GM12872 (cell line): ENCODE results near the gene GSTA1.

Experiments used
- TF ChIP-seq, protein P1 (sequence below): IDR thresholded peaks from 3 replicates; pipeline ENCODE4 v1.5.1; 2011; ENCODE audit warnings: low read depth, mild to moderate bottlenecking, low read length, moderate library complexity; ENCODE audit not compliant: insufficient read depth

GSTA1 gene

GRCh38 chr6:52829046-52829817, 25.6 kb upstream of the GSTA1 start:
- TF ChIP-seq, protein P1, sequence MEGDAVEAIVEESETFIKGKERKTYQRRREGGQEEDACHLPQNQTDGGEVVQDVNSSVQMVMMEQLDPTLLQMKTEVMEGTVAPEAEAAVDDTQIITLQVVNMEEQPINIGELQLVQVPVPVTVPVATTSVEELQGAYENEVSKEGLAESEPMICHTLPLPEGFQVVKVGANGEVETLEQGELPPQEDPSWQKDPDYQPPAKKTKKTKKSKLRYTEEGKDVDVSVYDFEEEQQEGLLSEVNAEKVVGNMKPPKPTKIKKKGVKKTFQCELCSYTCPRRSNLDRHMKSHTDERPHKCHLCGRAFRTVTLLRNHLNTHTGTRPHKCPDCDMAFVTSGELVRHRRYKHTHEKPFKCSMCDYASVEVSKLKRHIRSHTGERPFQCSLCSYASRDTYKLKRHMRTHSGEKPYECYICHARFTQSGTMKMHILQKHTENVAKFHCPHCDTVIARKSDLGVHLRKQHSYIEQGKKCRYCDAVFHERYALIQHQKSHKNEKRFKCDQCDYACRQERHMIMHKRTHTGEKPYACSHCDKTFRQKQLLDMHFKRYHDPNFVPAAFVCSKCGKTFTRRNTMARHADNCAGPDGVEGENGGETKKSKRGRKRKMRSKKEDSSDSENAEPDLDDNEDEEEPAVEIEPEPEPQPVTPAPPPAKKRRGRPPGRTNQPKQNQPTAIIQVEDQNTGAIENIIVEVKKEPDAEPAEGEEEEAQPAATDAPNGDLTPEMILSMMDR, result no peak

DNA sequence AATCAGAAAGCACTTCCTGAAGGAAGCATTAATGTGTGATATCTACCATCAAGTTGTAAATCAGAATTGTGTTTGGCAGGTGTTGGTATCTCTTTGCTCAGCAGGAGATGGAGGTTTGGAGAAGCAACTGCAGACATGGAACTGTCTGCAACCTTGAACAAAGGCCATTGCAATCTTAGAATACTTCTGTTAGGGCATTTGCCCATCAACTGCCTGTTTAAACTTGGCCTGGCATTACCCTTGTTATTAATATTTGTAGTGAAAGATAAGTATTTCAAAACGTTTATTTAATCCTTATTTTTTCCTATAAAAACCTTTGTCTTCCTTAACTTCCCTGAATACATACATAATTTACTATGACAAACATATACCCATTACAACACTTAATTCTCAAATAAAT, 22.9 kb upstream of the GSTA1 start:
- TF ChIP-seq, protein P1, result no peak

GRCh38 chr6:52821842-52822241, 18.2 kb upstream of the GSTA1 start:
- TF ChIP-seq, protein P1, result no peak

- TF ChIP-seq, protein P1, result no peak
Measured at GRCh38 chr6:52820198-52820597, 16.6 kb upstream of the GSTA1 start.

GRCh38 chr6:52815167-52816092, 11.8 kb upstream of the GSTA1 start:
- TF ChIP-seq, protein P1, result peak; percentile 79

GRCh38 chr6:52808660-52809059, 5.0 kb upstream of the GSTA1 start:
- TF ChIP-seq, protein P1, result no peak

GRCh38 chr6:52802806-52803205, 810 bp downstream of the GSTA1 start:
- TF ChIP-seq, protein P1, result no peak
